ENCODE data around the gene SH2B2.

- no peak for TF ChIP-seq CTCF (IDR thresholded peaks at IDR 0.05)
- TF ChIP-seq POLR2A (IDR thresholded peaks at IDR 0.05), result no peak
Measured at GRCh38 chr7:102287111-102287980, 678 bp downstream of the SH2B2 start.

All from tibial nerve (tissue), 3 donors.